GM19467 (cell line): Measurements from ENCODE around the gene PEMT.

ENCODE experiments used
- ATAC-seq: cut with Tn5 transposase; IDR thresholded peaks from one replicate; pipeline ENCODE4 v1.9.1; 2021; ENCODE audit warnings: mild to moderate bottlenecking, moderate library complexity; ENCODE audit not compliant: unreplicated experiment

The PEMT gene

GRCh38 chr17:17515934-17516930 is 75.3 kb downstream of the PEMT start:
- ATAC-seq: no peak

- ATAC-seq: no peak
These were observed 76.2 kb downstream of the PEMT start for GRCh38 chr17:17514993-17515933.

GRCh38 chr17:17514361-17514992 is 77.0 kb downstream of the PEMT start:
- ATAC-seq: no peak

GRCh38 chr17:17513626-17514025 is 77.9 kb downstream of the PEMT start:
- ATAC-seq: no peak

- no peak for ATAC-seq
These were observed 78.6 kb downstream of the PEMT start for GRCh38 chr17:17512866-17513265.

- ATAC-seq: no peak
These were observed 79.3 kb downstream of the PEMT start for GRCh38 chr17:17511881-17512858.

GRCh38 chr17:17511293-17511741 is 80.2 kb downstream of the PEMT start:
- ATAC-seq: no peak

- ATAC-seq: no peak
These were observed 80.8 kb downstream of the PEMT start for GRCh38 chr17:17510456-17511292.

- no peak for ATAC-seq
These were observed 81.7 kb downstream of the PEMT start for GRCh38 chr17:17509601-17510425.

- no peak for ATAC-seq
These were observed 82.6 kb downstream of the PEMT start for GRCh38 chr17:17508646-17509591.

- ATAC-seq: no peak
These were observed 83.4 kb downstream of the PEMT start for GRCh38 chr17:17508019-17508535.

GRCh38 chr17:17507465-17508011 is 84.0 kb downstream of the PEMT start:
- no peak for ATAC-seq

GRCh38 chr17:17506893-17507464 is 84.5 kb downstream of the PEMT start:
- ATAC-seq: no peak

- ATAC-seq: no peak
These were observed 85.2 kb downstream of the PEMT start for GRCh38 chr17:17506181-17506741.

- ATAC-seq: no peak
These were observed 85.8 kb downstream of the PEMT start for GRCh38 chr17:17505610-17506171.
